A549 (cell line): ENCODE measurements around the gene MMP17. TPM values are rescaled to one million over a fixed set of nuclear protein-coding genes. Genes with fewer than 3 reads are reported as not detected.

ENCODE experiments used
- BCL3 ChIP-seq: fragments of >200 bp; sonication (Bioruptor Twin); formaldehyde crosslinking; IDR thresholded peaks from 3 replicates; pipeline ENCODE4 v1.6.1; 2016
- CBX2 ChIP-seq: fragments of 200-600 bp; sonication (generic); IDR thresholded peaks from 2 replicates; pipeline ENCODE4 v1.6.1; 2016; ENCODE audit warnings: low read depth, mild to moderate bottlenecking, borderline replicate concordance
- CBX8 ChIP-seq: fragments of 200-600 bp; sonication (generic); IDR thresholded peaks from 2 replicates; pipeline ENCODE4 v1.6.1; 2016
- EHMT2 ChIP-seq: fragments of 200-600 bp; sonication (generic); IDR thresholded peaks from 2 replicates; pipeline ENCODE4 v1.6.1; 2016; ENCODE audit warnings: antibody characterized with exemption, low read depth, mild to moderate bottlenecking, moderate library complexity
- ELK1 ChIP-seq: fragments of 150-350 bp; IDR thresholded peaks from 2 replicates; pipeline ENCODE4 v1.6.1; 2014; ENCODE audit warnings: low read depth, mild to moderate bottlenecking, low read length
- EP300 ChIP-seq, 2 experiments: fragments of >200 bp; sonication (Bioruptor Twin); formaldehyde crosslinking; IDR thresholded peaks; 2 replicates in 1 of 2; 3 replicates in 1 of 2; pipeline ENCODE4 v1.6.1; 2016 to 2017
- ESRRA ChIP-seq: fragments of 150-350 bp; IDR thresholded peaks from 2 replicates; pipeline ENCODE4 v1.6.1; 2014; ENCODE audit warnings: mild to moderate bottlenecking, low read length, borderline replicate concordance
- FOSL2 ChIP-seq, 2 experiments: fragments of 450-650 bp in 1 of 2; fragments of >200 bp in 1 of 2; sonication (Bioruptor Twin) in 1 of 2; formaldehyde crosslinking; IDR thresholded peaks; 2 replicates each; pipeline versions ENCODE4 v1.5.0 to v1.6.1; 2016 to 2020; ENCODE audit warnings: mild to moderate bottlenecking in 1 of 2, moderate library complexity in 1 of 2
- GATA3 ChIP-seq: IDR thresholded peaks from 2 replicates; pipeline ENCODE4 v1.6.1; 2012; ENCODE audit warnings: borderline replicate concordance
- HES2 ChIP-seq: fragments of >200 bp; sonication (Bioruptor Twin); formaldehyde crosslinking; IDR thresholded peaks from 2 replicates; pipeline ENCODE4 v1.6.1; 2016
- HEYL ChIP-seq: fragments of 250-450 bp; sonication (Bioruptor Pico); IDR thresholded peaks from 2 replicates; pipeline ENCODE4 v1.8.0; 2021; ENCODE audit warnings: mild to moderate bottlenecking, moderate library complexity
- HMGXB4 ChIP-seq: fragments of 250-450 bp; sonication (Bioruptor Pico); IDR thresholded peaks from 2 replicates; pipeline ENCODE4 v1.5.0; 2021; ENCODE audit warnings: mild to moderate bottlenecking, moderate library complexity, borderline replicate concordance
- HOXA7 ChIP-seq: fragments of 250-450 bp; sonication (Bioruptor Pico); IDR thresholded peaks from 2 replicates; pipeline ENCODE4 v1.5.0; 2020; ENCODE audit warnings: mild to moderate bottlenecking, moderate library complexity
- HOXB13 ChIP-seq: fragments of 250-450 bp; sonication (Bioruptor Pico); IDR thresholded peaks from 2 replicates; pipeline ENCODE4 v1.5.0; 2020; ENCODE audit warnings: low read depth, mild to moderate bottlenecking, moderate library complexity
- JUN ChIP-seq, 2 experiments: fragments of >200 bp; sonication (Bioruptor Twin); formaldehyde crosslinking; IDR thresholded peaks; 2 replicates in 1 of 2; 3 replicates in 1 of 2; pipeline ENCODE4 v1.6.1; 2016 to 2017
- JUNB ChIP-seq: fragments of >200 bp; sonication (Bioruptor Twin); formaldehyde crosslinking; IDR thresholded peaks from 2 replicates; pipeline ENCODE4 v1.6.1; 2016
- KDM1A ChIP-seq: fragments of 200-600 bp; sonication (generic); IDR thresholded peaks from 2 replicates; pipeline ENCODE4 v1.6.1; 2016; ENCODE audit warnings: low read depth, mild to moderate bottlenecking
- KDM5A ChIP-seq: fragments of 200-600 bp; sonication (generic); IDR thresholded peaks from 2 replicates; pipeline ENCODE4 v1.6.1; 2016; ENCODE audit warnings: antibody characterized with exemption, mild to moderate bottlenecking
- MAFK ChIP-seq: fragments of 450-650 bp; IDR thresholded peaks from 2 replicates; pipeline ENCODE4 v1.6.1; 2014; ENCODE audit not compliant: partially characterized antibody
- MAX ChIP-seq: IDR thresholded peaks from 2 replicates; pipeline ENCODE4 v1.6.1; 2012
- MAZ ChIP-seq: fragments of 150-350 bp; IDR thresholded peaks from 2 replicates; pipeline ENCODE4 v1.6.1; 2014; ENCODE audit warnings: antibody characterized with exemption, low read depth, low read length, borderline replicate concordance
- MYC ChIP-seq: IDR thresholded peaks from 2 replicates; pipeline ENCODE4 v1.6.1; 2012; ENCODE audit warnings: mild to moderate bottlenecking, inconsistent platforms, low read length, improper control_type of control experiment, borderline replicate concordance
- NFE2L2 ChIP-seq: fragments of 150-350 bp; conservative IDR thresholded peaks from 2 replicates; pipeline ENCODE4 v1.6.1; 2014; ENCODE audit warnings: low read length
- NPAS2 ChIP-seq: fragments of 250-450 bp; sonication (Bioruptor Pico); IDR thresholded peaks from 2 replicates; pipeline ENCODE4 v1.8.0; 2022; ENCODE audit warnings: mild to moderate bottlenecking, moderate library complexity, borderline replicate concordance
- POLR2A ChIP-seq: IDR thresholded peaks from 2 replicates; pipeline ENCODE4 v1.6.1; 2012; ENCODE audit warnings: mild to moderate bottlenecking, low read length
- POLR2AphosphoS2 ChIP-seq: conservative IDR thresholded peaks from 2 replicates; pipeline ENCODE4 v1.6.1; 2012; ENCODE audit warnings: low read length, improper control_type of control experiment, inconsistent platforms
- RAD21 ChIP-seq, 2 experiments: fragments of >200 bp in 1 of 2; sonication (Bioruptor Twin) in 1 of 2; formaldehyde crosslinking in 1 of 2; IDR thresholded peaks in 1 of 2; conservative IDR thresholded peaks in 1 of 2; 2 replicates in 1 of 2; 3 replicates in 1 of 2; pipeline ENCODE4 v1.6.1; 2012 to 2018; ENCODE audit warnings: inconsistent platforms in 1 of 2
- RARB ChIP-seq: fragments of 250-450 bp; sonication (Bioruptor Pico); IDR thresholded peaks from 2 replicates; pipeline ENCODE4 v1.8.0; 2021; ENCODE audit warnings: mild to moderate bottlenecking, moderate library complexity
- RCOR1 ChIP-seq: fragments of 150-350 bp; IDR thresholded peaks from 2 replicates; pipeline ENCODE4 v1.6.1; 2014; ENCODE audit warnings: antibody characterized with exemption, low read length, low read depth
- RFX5 ChIP-seq: fragments of 450-650 bp; IDR thresholded peaks from 2 replicates; pipeline ENCODE4 v1.7.1; 2014; ENCODE audit warnings: antibody characterized with exemption, mild to moderate bottlenecking, moderate library complexity
- RNF2 ChIP-seq: fragments of 200-600 bp; sonication (generic); IDR thresholded peaks from 2 replicates; pipeline ENCODE4 v1.6.1; 2016; ENCODE audit warnings: low read depth, mild to moderate bottlenecking, antibody characterized with exemption, moderate library complexity, borderline replicate concordance
- SMC3 ChIP-seq: fragments of >200 bp; sonication (Bioruptor Twin); formaldehyde crosslinking; IDR thresholded peaks from 3 replicates; pipeline ENCODE4 v1.6.1; 2018; ENCODE audit warnings: inconsistent platforms
- SREBF2 ChIP-seq: fragments of 450-650 bp; IDR thresholded peaks from 2 replicates; pipeline ENCODE4 v1.6.1; 2014; ENCODE audit warnings: mild to moderate bottlenecking, moderate library complexity
- TFCP2L1 ChIP-seq: fragments of 250-450 bp; sonication (Bioruptor Pico); IDR thresholded peaks from 2 replicates; pipeline ENCODE4 v1.5.0; 2021; ENCODE audit warnings: mild to moderate bottlenecking
- ZC3H11A ChIP-seq: fragments of 450-650 bp; IDR thresholded peaks from 2 replicates; pipeline ENCODE4 v1.6.1; 2014; ENCODE audit warnings: antibody characterized with exemption, mild to moderate bottlenecking
- ZFP36 ChIP-seq: fragments of 450-650 bp; IDR thresholded peaks from 2 replicates; pipeline ENCODE4 v1.6.1; 2014; ENCODE audit warnings: borderline replicate concordance; ENCODE audit not compliant: partially characterized antibody
- ZNF302 ChIP-seq: fragments of 250-450 bp; sonication (Bioruptor Pico); IDR thresholded peaks from 2 replicates; pipeline ENCODE4 v1.9.0; 2021; ENCODE audit warnings: inconsistent platforms, mild to moderate bottlenecking, moderate library complexity
- polyA plus RNA-seq, 4 experiments: library from polyadenylated mRNA; depleted of rRNA in 3 of 4; stranded (reverse); fragments of >200 nt; fragmentation: RNase III in 1 of 4; extraction: RNeasy Plus Mini Kit Qiagen cat#74134 plus additional on column Dnase treatment in 1 of 4; gene quantifications; 2 replicates in 3 of 4; 3 replicates in 1 of 4; pipeline ENCODE4 v1.2.3, GENCODE V29; 2011 to 2017

MMP17 gene
- polyA plus RNA-seq, 2 of the 4 experiments (the other 2 are of a cell fraction), result 6.2 to 7.9 TPM

- peak; percentile 32 for TF ChIP-seq ZFP36
- TF ChIP-seq SMC3, result peak; percentile 47
- TF ChIP-seq EP300 (IDR thresholded peaks at IDR 0.05), result peak; percentile 95 to 98
- TF ChIP-seq BCL3, result peak; percentile 76; the same call in 2 of the 3 replicates
- no peak for TF ChIP-seq ELK1
- 0 out of 2 replicates have a peak, but pooled peaks have one; percentile 46 for TF ChIP-seq HEYL (CRISPR knock-in tag)
- TF ChIP-seq HMGXB4 (CRISPR knock-in tag), result no peak
- peak; percentile 74 for TF ChIP-seq JUNB
- TF ChIP-seq KDM1A, result no peak
- TF ChIP-seq FOSL2 (IDR thresholded peaks at IDR 0.05), result no peak
- peak; percentile 88 for TF ChIP-seq FOSL2 (CRISPR knock-in tag; IDR thresholded peaks at IDR 0.05)
- TF ChIP-seq EHMT2, result no peak
- no peak for TF ChIP-seq RFX5
- peak; percentile 97 to 99 for TF ChIP-seq JUN (IDR thresholded peaks at IDR 0.05)
- peak; percentile 97 for TF ChIP-seq MAX
- TF ChIP-seq RNF2, result no peak
- TF ChIP-seq SREBF2, result no peak
- TF ChIP-seq POLR2AphosphoS2, result no peak
- TF ChIP-seq HOXB13 (CRISPR knock-in tag), result peak; percentile 76; the same call in 1 of the 2 replicates
- TF ChIP-seq ZC3H11A, result no peak
- peak; percentile 40 to 68 for TF ChIP-seq RAD21 (conservative IDR thresholded peaks at IDR 0.05 in 1 of 2, IDR thresholded peaks at IDR 0.05 in 1 of 2)
- TF ChIP-seq GATA3, result peak; percentile 94
- TF ChIP-seq HES2, result peak; percentile 77
- TF ChIP-seq NFE2L2, result peak; percentile 51; the same call in 1 of the 2 replicates
- TF ChIP-seq POLR2A, result no peak
- TF ChIP-seq NPAS2 (CRISPR knock-in tag), result peak; percentile 77
- TF ChIP-seq CBX2, result no peak
- TF ChIP-seq MAZ, result no peak
- TF ChIP-seq RCOR1, result no peak
- no peak for TF ChIP-seq ZNF302 (CRISPR knock-in tag)
- TF ChIP-seq TFCP2L1 (CRISPR knock-in tag), result 0 out of 2 replicates have a peak, but pooled peaks have one; percentile 29
- TF ChIP-seq ESRRA, result peak; percentile 44; the same call in 1 of the 2 replicates
- TF ChIP-seq MYC, result peak; percentile 71
- TF ChIP-seq CBX8, result no peak
- TF ChIP-seq KDM5A, result no peak
- no peak for TF ChIP-seq HOXA7
- TF ChIP-seq MAFK, result peak; percentile 97
- TF ChIP-seq RARB, result peak; percentile 88; the same call in 1 of the 2 replicates
Measured at GRCh38 chr12:131860472-131861260, 32.5 kb downstream of the MMP17 start (continued).
